Stimulated activated naive CD8-positive, alpha-beta T cell treated with anti-CD3 and anti-CD28 coated beads, Interleukin-15, Interleukin-2, amounts not matched to agents 100 ng/mL and 50 ng/mL, for 24 hours (primary cell): ENCODE data around the gene UBE3C.
A peak's percentile ranks its signal among the peaks of the same experiment; 100 is the strongest.
"Not testable (repeated sequence)": the region's sequence is repeated elsewhere in the genome, so short reads cannot be mapped to it uniquely, and the experiment has no call there.

Source experiments
- H3K27ac Mint-ChIP-seq: one replicate; pipeline ENCODE4 v1.8.0; 2021; ENCODE audit warnings: mild to moderate bottlenecking, mixed read lengths
- H3K27me3 Mint-ChIP-seq: one replicate; pipeline ENCODE4 v1.8.0; 2021; ENCODE audit warnings: mixed read lengths
- H3K36me3 Mint-ChIP-seq: one replicate; pipeline ENCODE4 v1.8.0; 2021; ENCODE audit warnings: low read depth, mixed read lengths
- H3K4me1 Mint-ChIP-seq: one replicate; pipeline ENCODE4 v1.8.0; 2021; ENCODE audit warnings: low read depth, mixed read lengths
- H3K4me3 Mint-ChIP-seq: one replicate; pipeline ENCODE4 v1.8.0; 2021; ENCODE audit warnings: mild to moderate bottlenecking, mixed read lengths
- H3K9me3 Mint-ChIP-seq: one replicate; pipeline ENCODE4 v1.8.0; 2021; ENCODE audit warnings: mixed read lengths

Gene UBE3C

GRCh38 chr7:157138424-157139110 is at the start of gene UBE3C:
Gene UBE3C, plus strand, starts transcription at chr7:157138926. Its CDS starts 347 bp downstream, at chr7:157139273.
- no peaks in the 10 kb centered on the region for H3K9me3 Mint-ChIP-seq
- H3K36me3 Mint-ChIP-seq = peaks cover 40% of the 10 kb centered on the region
- peaks cover 44% of the 10 kb centered on the region for H3K4me1 Mint-ChIP-seq
- H3K27me3 Mint-ChIP-seq = no peaks in the 10 kb centered on the region
- peak within 1 kb of the TSS; percentile 85 for H3K27ac Mint-ChIP-seq
- H3K4me3 Mint-ChIP-seq = peak within 1 kb of the TSS; percentile 85

- Mint-ChIP-seq H3K4me1 (no peaks in the 10 kb centered on the region), H3K4me3 (no peak overlapping the region), H3K27me3 (no peaks in the 10 kb centered on the region), H3K36me3 (peaks cover 1% of the 10 kb centered on the region), H3K9me3 (peaks cover 8% of the 10 kb centered on the region), H3K27ac (no peak overlapping the region)
These were observed 49.6 kb upstream of the UBE3C start for GRCh38 chr7:157089100-157089610.

GRCh38 chr7:157090485-157091165 is 48.1 kb upstream of the UBE3C start:
- Mint-ChIP-seq H3K4me3 (no peak overlapping the region), H3K36me3 (no peaks in the 10 kb centered on the region), H3K27ac (no peak overlapping the region), H3K27me3 (no peaks in the 10 kb centered on the region), H3K4me1 (no peaks in the 10 kb centered on the region), H3K9me3 (peaks cover 4% of the 10 kb centered on the region)

GRCh38 chr7:157096286-157097055 is 42.3 kb upstream of the UBE3C start:
- H3K27ac Mint-ChIP-seq = no peak overlapping the region
- no peak overlapping the region for H3K4me3 Mint-ChIP-seq
- no peaks in the 10 kb centered on the region for H3K27me3 Mint-ChIP-seq
- no peaks in the 10 kb centered on the region for H3K36me3 Mint-ChIP-seq
- H3K4me1 Mint-ChIP-seq = no peaks in the 10 kb centered on the region
- no peaks in the 10 kb centered on the region for H3K9me3 Mint-ChIP-seq

- Mint-ChIP-seq H3K27me3 (peaks cover 3% of the 10 kb centered on the region), H3K4me1 (no peaks in the 10 kb centered on the region), H3K4me3 (no peak overlapping the region), H3K27ac (no peak overlapping the region), H3K9me3 (no peaks in the 10 kb centered on the region), H3K36me3 (no peaks in the 10 kb centered on the region)
These were observed 41.7 kb upstream of the UBE3C start for GRCh38 chr7:157097056-157097329.

GRCh38 chr7:157097569-157097968 is 41.2 kb upstream of the UBE3C start:
- peaks cover 7% of the 10 kb centered on the region for H3K27me3 Mint-ChIP-seq
- H3K9me3 Mint-ChIP-seq = no peaks in the 10 kb centered on the region
- H3K4me3 Mint-ChIP-seq = no peak overlapping the region
- H3K4me1 Mint-ChIP-seq = no peaks in the 10 kb centered on the region
- no peak overlapping the region for H3K27ac Mint-ChIP-seq
- no peaks in the 10 kb centered on the region for H3K36me3 Mint-ChIP-seq

- not testable (repeated sequence) for H3K36me3 Mint-ChIP-seq, H3K9me3 Mint-ChIP-seq, H3K27ac Mint-ChIP-seq, H3K4me1 Mint-ChIP-seq, H3K4me3 Mint-ChIP-seq
- peaks cover 20% of the 10 kb centered on the region for H3K27me3 Mint-ChIP-seq
These were observed 38.7 kb upstream of the UBE3C start for GRCh38 chr7:157100005-157100404.

- H3K4me3 Mint-ChIP-seq, H3K27ac Mint-ChIP-seq, H3K4me1 Mint-ChIP-seq, H3K36me3 Mint-ChIP-seq, H3K9me3 Mint-ChIP-seq: not testable (repeated sequence)
- H3K27me3 Mint-ChIP-seq = peaks cover 25% of the 10 kb centered on the region
These were observed 35.1 kb upstream of the UBE3C start for GRCh38 chr7:157103641-157104040.

- H3K27ac Mint-ChIP-seq = no peak overlapping the region
These were observed 27.4 kb upstream of the UBE3C start for GRCh38 chr7:157111311-157111710.

GRCh38 chr7:157112706-157113105 is 26.0 kb upstream of the UBE3C start:
- Mint-ChIP-seq H3K36me3 (no peaks in the 10 kb centered on the region), H3K27ac (no peak overlapping the region), H3K4me1 (no peaks in the 10 kb centered on the region), H3K4me3 (no peak overlapping the region), H3K9me3 (peaks cover 10% of the 10 kb centered on the region), H3K27me3 (peaks cover 20% of the 10 kb centered on the region)

More at GRCh38 chr7:157111311-157111710, 27.4 kb upstream of the UBE3C start:
- H3K4me3 Mint-ChIP-seq = no peak overlapping the region
- peaks cover 21% of the 10 kb centered on the region for H3K27me3 Mint-ChIP-seq
- H3K4me1 Mint-ChIP-seq = no peaks in the 10 kb centered on the region
- H3K9me3 Mint-ChIP-seq = peaks cover 10% of the 10 kb centered on the region
- H3K36me3 Mint-ChIP-seq = no peaks in the 10 kb centered on the region

GRCh38 chr7:157113607-157114006 is 25.1 kb upstream of the UBE3C start:
- Mint-ChIP-seq H3K27ac (no peak overlapping the region), H3K36me3 (no peaks in the 10 kb centered on the region), H3K27me3 (peaks cover 18% of the 10 kb centered on the region), H3K4me1 (no peaks in the 10 kb centered on the region), H3K4me3 (no peak overlapping the region), H3K9me3 (peaks cover 10% of the 10 kb centered on the region)

- no peaks in the 10 kb centered on the region for H3K36me3 Mint-ChIP-seq
- H3K4me1 Mint-ChIP-seq = no peaks in the 10 kb centered on the region
- H3K9me3 Mint-ChIP-seq = peaks cover 10% of the 10 kb centered on the region
- H3K4me3 Mint-ChIP-seq = no peak overlapping the region
- no peak overlapping the region for H3K27ac Mint-ChIP-seq
- peaks cover 10% of the 10 kb centered on the region for H3K27me3 Mint-ChIP-seq
These were observed 22.0 kb upstream of the UBE3C start for GRCh38 chr7:157116762-157117161.

GRCh38 chr7:157117796-157118195 is 20.9 kb upstream of the UBE3C start:
- peaks cover 10% of the 10 kb centered on the region for H3K9me3 Mint-ChIP-seq
- no peak overlapping the region for H3K27ac Mint-ChIP-seq
- no peaks in the 10 kb centered on the region for H3K36me3 Mint-ChIP-seq
- peaks cover 10% of the 10 kb centered on the region for H3K27me3 Mint-ChIP-seq
- no peak overlapping the region for H3K4me3 Mint-ChIP-seq
- no peaks in the 10 kb centered on the region for H3K4me1 Mint-ChIP-seq

- Mint-ChIP-seq H3K9me3 (no peaks in the 10 kb centered on the region), H3K36me3 (no peaks in the 10 kb centered on the region), H3K27me3 (peaks cover 4% of the 10 kb centered on the region), H3K4me3 (no peak overlapping the region), H3K27ac (no peak overlapping the region), H3K4me1 (no peaks in the 10 kb centered on the region)
These were observed 18.5 kb upstream of the UBE3C start for GRCh38 chr7:157120181-157120580.

- no peaks in the 10 kb centered on the region for H3K36me3 Mint-ChIP-seq
- H3K4me1 Mint-ChIP-seq = no peaks in the 10 kb centered on the region
- H3K4me3 Mint-ChIP-seq = no peak overlapping the region
- H3K9me3 Mint-ChIP-seq = no peaks in the 10 kb centered on the region
- H3K27ac Mint-ChIP-seq = no peak overlapping the region
- no peaks in the 10 kb centered on the region for H3K27me3 Mint-ChIP-seq
These were observed 17.5 kb upstream of the UBE3C start for GRCh38 chr7:157121184-157121715.
